ENCODE measurements around the gene GUF1.
"Not testable (repeated sequence)": the region's sequence is repeated elsewhere in the genome, so short reads cannot be mapped to it uniquely, and the experiment has no call there.

The GUF1 gene

DNA sequence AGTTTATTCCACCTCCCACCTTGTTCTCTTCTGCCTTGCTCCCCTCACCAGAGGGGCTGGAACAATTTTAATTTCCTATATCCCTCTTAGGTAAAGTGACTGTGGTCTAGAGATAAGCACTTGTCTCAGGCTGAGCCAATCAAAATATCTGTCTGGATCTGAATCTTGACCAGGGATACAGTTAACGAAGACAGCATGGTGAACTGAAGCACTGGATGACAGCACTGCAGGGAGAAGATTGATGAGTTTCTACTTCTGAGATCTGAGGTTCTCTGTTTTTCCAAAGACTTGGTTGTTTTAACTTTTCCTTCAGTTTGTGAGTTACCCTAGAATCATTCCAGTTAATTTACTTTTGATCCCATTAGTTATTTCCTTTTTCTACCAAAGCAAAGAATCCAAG, 34.9 kb downstream of the GUF1 start:
- DNase-seq = no peak

DNA sequence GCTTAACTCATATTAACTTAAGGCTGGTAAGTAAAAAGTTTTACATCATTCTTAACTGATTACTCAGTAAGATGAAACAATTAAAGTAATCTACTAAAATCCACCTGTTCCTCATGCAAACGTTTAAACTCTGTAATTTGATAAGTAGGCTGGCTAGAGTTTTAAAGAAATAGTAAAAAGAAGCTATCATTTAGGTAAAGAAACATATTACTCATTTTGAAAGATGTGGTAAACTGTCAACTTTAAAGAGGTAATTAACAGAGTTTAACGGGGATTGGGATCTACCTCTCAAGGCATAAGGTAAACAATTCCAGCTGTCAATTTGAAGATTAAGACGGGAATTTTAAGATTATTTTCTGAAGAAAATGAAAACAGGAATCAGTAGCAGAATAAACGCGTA, 38.4 kb downstream of the GUF1 start:
- no peak for DNase-seq

DNA sequence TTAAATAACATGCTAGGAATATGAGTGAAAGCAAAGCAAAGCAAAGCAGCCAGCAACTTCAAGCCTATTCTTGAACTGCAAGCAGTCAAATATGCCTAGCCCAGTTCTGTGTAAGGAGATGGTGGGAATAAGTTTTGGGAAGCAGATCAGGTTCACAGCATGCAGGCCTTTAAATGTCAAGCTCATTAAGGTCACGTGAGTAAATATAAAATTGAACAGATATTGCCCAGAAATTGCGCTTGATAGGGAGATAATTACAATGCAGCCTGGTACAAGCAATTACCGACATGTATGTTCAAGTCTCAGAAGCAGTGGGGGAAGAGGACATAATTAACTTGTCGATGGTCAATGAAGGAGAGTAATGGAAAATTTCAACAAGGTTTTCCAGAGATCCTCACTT, 42.2 kb downstream of the GUF1 start:
- DNase-seq = no peak

DNA sequence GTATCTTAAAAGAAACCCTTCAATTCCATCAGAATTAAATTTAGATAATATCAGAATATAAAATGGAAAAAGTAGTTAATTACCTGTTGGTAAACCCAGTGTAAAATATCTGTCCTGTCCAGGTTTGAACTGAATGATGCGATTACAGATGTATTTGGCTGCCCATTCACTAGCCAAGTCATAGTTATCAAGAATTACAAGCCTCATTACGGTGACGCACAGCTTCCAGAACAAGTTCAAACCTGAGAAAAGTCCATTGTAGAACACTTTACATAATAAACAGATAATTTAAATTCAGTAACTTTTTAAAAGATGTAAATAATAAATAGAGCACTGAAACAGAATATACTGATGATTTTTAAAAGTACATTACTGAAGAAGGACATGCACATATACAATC, 43.8 kb downstream of the GUF1 start:
- DNase-seq = no peak

DNA sequence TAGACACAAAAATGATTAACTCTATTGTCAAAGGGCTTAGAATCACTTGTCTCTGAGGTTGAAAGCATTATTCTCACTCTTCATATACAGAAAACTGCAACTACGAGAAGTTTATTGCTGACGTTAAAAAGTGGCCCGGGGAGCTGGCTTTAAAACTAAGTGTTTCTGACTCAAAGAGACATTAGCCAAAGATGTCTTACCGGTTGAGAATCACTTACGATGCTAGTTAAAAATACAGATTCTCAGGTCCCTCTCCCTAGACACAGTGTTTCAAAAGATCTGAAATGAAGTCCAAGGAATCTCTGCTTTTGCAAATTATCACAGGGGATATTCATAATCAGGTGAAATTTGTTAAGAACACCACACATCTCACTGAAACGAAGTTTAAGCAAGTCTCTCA, 46.9 kb downstream of the GUF1 start:
- DNase-seq = no peak

DNA sequence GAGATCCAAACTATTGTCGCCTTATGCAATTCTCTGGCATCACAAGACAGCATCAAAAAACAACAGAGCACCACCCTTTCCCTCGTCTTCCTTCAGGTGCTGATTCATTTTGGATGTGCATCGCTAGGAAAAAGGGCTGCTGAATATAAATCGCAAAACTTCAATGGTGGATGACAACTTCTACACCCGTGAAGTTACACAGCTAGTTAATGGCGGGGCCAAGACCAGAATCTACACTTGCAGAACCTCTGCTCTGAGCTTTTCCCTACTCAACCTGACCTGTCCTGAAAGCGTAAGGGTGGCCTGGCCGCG, 47.5 kb downstream of the GUF1 start:
- DNase-seq = peak in 1 of 2 donors; percentile 70

DNA sequence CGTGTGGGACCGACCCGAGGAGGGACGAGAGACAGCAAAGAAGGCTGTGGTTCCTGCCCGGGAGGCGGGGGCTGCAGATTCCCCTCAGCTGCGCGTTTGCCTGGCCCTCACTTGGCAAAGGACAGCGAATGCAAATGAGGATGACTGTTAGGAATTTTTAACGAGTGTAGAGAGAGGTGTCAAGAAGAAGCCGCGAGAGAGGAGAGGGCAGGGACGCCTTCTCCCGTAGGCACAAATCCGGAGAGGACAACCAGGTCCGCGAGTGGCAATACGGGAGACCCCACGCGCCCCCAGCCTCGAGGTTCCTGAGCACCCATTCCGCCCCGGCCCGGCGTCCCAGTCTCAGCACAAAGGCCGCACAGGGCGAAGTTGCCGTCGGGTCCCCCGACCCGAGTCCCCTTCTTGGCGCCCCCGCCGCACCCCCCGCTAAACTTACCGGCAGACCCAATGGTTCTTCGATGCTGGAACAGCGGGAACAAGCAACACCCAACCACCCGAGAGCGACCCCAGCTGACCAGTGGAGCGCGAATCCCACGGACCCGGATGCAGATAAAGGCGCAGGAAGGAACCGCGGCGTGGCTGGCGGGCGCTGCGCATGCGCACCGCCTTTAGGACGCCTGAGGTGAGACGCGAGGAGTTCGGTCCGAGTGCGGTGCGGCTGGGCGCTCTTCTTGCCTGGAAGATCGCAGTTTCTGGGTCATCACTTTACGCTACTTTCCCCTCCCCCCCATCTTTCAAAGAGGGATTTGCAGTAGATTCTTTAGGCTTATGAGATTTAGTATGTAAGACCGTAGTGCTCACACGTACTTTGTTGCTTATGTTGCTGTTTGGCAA, 48.0 kb downstream of the GUF1 start, which contains the start of gene GNPDA2:
Gene GNPDA2 (minus strand): TSS at position 519 of the 834 bp plus-strand sequence. CDS start 4,349 bp downstream, outside the sequence.
- peak; percentile 88 to 89 for DNase-seq

DNA sequence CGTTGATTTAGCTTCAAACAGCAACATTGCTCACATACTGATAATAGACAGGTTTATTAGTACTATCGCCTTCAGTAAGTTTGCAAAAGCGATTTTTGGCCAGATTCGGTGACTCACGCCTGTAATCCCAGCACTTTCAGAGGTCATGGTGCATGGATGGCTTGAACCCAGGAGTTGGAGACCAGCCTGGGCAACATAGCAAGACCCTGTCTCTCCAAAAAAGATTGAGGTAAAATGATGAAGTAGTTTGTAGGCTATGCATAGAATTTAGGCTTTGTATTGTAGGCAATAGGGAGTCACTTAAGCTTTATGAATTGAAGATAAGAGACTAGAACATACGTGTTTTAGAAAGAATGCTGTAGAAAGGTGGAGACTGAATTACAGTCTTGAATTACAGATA, 49.3 kb downstream of the GUF1 start:
- no peak for DNase-seq

DNA sequence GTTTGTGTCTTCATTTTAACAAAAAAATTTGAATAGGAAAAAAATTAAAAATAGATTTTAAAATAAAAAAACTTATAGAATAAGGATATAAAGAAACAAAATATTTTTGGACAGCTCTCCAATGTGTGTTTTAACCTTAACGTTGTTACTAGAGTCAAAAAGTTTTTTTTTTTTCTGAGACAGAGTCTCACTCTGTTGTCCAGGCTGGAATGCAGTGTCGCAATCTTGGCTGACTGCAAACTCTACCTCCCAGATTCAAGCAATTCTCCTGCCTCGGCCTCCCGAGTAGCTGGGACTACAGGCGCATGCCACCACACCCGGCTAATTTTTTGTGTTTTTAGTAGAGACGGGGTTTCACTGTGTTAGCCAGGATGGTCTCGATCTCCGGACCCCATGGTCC, 50.5 kb downstream of the GUF1 start:
- DNase-seq = not testable (repeated sequence)

DNA sequence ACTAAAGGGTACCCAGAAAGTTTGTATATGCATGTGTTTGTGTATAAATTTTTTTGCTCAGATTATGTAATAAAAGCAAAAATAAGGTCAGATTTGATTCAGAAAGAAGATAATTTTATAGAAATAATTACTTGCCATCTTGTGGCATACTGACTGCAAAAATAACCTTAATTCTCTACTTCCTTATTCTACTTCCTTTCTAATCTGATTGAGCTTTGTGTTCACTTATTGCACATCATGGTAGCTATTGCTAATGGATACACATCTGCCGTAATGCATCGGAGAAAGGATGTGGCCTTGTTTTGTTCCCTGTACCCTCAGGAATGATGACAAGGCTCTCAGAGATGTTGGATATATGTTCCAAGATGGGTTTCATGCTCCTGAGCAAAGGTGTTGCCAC, 58.7 kb downstream of the GUF1 start:
- no peak for DNase-seq

DNA sequence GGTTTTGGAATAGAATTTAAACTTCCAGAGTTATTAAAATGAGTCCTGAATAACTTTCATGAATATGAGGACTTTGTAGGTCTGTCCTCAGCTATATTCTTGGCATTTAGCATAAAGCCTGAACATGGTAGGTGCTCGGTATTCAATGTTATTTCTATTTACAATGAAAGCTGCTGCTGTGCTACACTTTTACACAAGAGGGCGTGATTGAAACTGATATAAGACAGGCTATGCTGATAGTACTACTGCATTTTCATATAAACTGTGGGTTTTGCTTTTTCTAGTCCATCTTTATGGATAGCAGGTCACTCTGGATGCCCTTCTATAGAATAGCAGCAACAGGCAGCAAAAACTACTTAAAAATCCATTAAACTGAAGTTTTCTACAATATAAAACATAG, 60.4 kb downstream of the GUF1 start:
- DNase-seq = no peak

DNA sequence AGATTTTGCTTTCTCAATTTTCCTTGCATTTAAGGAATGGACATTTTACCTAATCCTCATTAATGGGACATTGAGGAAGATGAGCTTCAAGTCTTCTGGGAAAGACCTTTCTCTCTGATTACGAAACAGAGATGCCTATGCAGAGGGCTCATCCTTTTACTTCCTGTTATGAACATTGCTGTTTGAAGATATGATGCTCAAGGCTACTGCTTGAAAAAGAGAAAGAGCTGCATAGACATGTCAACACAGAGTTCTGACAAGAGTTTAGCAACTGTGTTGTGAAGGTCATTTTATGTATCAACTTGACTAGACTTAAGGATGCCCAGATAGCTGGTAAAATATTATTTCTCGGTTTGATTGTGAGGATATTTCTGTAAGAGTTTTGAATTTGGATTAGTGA, 62.0 kb downstream of the GUF1 start:
- DNase-seq = no peak
